Measurements from ENCODE around the gene RPSA.
"Not testable (repeated sequence)": the region's sequence is repeated elsewhere in the genome, so short reads cannot be mapped to it uniquely, and the experiment has no call there.

The RPSA gene

DNA sequence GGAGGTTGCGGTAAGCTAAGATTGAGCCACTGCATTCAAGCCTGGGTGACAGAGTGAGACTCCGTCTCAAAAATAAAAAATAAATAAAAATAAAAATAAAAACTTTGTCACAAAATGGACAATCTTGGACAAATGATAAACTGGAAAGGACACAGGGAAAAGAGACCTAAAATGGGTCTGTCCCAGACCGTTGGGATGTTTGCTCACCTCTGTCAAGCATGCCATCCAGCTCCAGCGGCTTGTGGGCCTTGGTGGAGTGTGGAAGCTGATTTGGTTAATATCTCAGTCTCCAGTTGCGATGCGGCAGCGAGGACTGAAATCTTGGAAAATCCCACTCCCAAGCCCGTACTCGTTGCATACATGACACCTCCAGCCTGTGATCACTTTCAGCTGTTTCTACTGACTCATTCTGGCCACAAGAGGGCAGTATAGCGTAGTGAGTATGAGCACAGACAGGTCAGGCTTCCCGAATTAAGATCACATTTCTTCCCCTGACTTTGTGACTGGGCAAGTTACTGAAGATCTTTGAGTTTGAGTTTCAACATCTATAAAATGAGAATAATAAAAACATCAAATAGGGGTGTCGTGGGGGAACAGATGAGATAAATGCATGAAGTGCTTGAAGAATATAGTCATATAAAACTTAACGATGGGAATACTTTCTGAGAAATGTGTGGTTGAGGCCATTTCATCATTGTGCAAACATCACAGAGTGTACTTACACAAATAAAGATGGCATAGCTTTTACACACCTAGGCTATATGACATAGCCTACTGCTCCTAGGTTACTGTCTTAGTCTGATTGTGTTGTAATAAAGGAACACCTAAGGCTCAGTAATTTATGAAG lies 41.3 kb downstream of the RPSA start:
- Histone ChIP-seq H3K9ac (no peak overlapping the region), H3K27me3 (ENCODE audit: control insufficient read depth, insufficient read depth, low read length) (no peaks in the 10 kb centered on the region), H3K4me1 (peaks cover 48% of the 10 kb centered on the region), H2AFZ (peak overlapping the region; percentile 69), H3K4me3 (ENCODE audit: low read depth, low read length) (no peak overlapping the region), H3K36me3 (ENCODE audit: control insufficient read depth, insufficient read depth, low read length) (no peaks in the 10 kb centered on the region), H3K27ac (peak overlapping the region; percentile 86), H3K4me2 (ENCODE audit: low read length) (peak overlapping the region; percentile 21), H3K9me3 (ENCODE audit: control insufficient read depth, low read length) (no peaks in the 10 kb centered on the region), H3K79me2 (no peaks in the 10 kb centered on the region)
- TF ChIP-seq, protein P1, sequence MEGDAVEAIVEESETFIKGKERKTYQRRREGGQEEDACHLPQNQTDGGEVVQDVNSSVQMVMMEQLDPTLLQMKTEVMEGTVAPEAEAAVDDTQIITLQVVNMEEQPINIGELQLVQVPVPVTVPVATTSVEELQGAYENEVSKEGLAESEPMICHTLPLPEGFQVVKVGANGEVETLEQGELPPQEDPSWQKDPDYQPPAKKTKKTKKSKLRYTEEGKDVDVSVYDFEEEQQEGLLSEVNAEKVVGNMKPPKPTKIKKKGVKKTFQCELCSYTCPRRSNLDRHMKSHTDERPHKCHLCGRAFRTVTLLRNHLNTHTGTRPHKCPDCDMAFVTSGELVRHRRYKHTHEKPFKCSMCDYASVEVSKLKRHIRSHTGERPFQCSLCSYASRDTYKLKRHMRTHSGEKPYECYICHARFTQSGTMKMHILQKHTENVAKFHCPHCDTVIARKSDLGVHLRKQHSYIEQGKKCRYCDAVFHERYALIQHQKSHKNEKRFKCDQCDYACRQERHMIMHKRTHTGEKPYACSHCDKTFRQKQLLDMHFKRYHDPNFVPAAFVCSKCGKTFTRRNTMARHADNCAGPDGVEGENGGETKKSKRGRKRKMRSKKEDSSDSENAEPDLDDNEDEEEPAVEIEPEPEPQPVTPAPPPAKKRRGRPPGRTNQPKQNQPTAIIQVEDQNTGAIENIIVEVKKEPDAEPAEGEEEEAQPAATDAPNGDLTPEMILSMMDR (IDR thresholded peaks at IDR 0.05), result peak; percentile 93

- Histone ChIP-seq H2AFZ (peak overlapping the region; percentile 69), H3K4me3 (ENCODE audit: low read depth, low read length) (no peak overlapping the region), H3K27me3 (ENCODE audit: control insufficient read depth, insufficient read depth, low read length) (no peaks in the 10 kb centered on the region), H3K79me2 (no peaks in the 10 kb centered on the region), H3K4me1 (peaks cover 43% of the 10 kb centered on the region), H3K36me3 (ENCODE audit: control insufficient read depth, insufficient read depth, low read length) (no peaks in the 10 kb centered on the region), H3K27ac (peak overlapping the region; percentile 86), H3K4me2 (ENCODE audit: low read length) (peak overlapping the region; percentile 25), H3K9ac (no peak overlapping the region), H3K9me3 (ENCODE audit: control insufficient read depth, low read length) (no peaks in the 10 kb centered on the region)
- TF ChIP-seq, protein P1 (IDR thresholded peaks at IDR 0.05), result no peak
Measured at GRCh38 chr3:39448506-39449233, 42.1 kb downstream of the RPSA start.

- Histone ChIP-seq H3K27ac (peak overlapping the region; percentile 86), H3K4me3 (ENCODE audit: low read depth, low read length) (no peak overlapping the region), H3K36me3 (ENCODE audit: control insufficient read depth, insufficient read depth, low read length) (no peaks in the 10 kb centered on the region), H3K9me3 (ENCODE audit: control insufficient read depth, low read length) (no peaks in the 10 kb centered on the region), H3K27me3 (ENCODE audit: control insufficient read depth, insufficient read depth, low read length) (no peaks in the 10 kb centered on the region), H3K4me2 (ENCODE audit: low read length) (no peak overlapping the region), H3K79me2 (no peaks in the 10 kb centered on the region), H3K4me1 (peaks cover 32% of the 10 kb centered on the region), H2AFZ (no peak overlapping the region), H3K9ac (no peak overlapping the region)
- TF ChIP-seq, protein P1 (IDR thresholded peaks at IDR 0.05), result no peak
Measured at GRCh38 chr3:39449796-39450195, 43.3 kb downstream of the RPSA start.

DNA sequence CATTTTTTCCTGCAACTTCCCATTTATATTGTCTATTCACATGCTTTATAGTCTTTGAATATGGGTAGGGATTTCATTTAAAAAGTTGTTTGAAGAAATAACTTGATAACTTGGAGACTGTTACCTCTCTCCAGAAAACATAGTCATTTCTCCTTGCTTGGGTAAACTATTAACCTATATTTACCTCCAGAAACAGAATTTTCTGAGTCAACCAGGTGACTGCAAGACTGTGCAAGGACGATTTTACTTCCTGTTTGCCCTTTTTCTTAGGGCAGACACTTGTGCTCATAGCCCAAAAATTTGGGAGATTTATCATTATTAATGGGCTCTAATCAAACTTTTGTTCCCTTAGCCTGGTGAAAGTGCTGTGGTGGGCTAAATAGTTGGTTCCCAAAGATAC lies 46.6 kb downstream of the RPSA start:
- Histone ChIP-seq H3K79me2 (no peaks in the 10 kb centered on the region), H3K9me3 (ENCODE audit: control insufficient read depth, low read length) (no peaks in the 10 kb centered on the region), H3K27me3 (ENCODE audit: control insufficient read depth, insufficient read depth, low read length) (no peaks in the 10 kb centered on the region), H3K4me2 (ENCODE audit: low read length) (no peak overlapping the region), H3K36me3 (ENCODE audit: control insufficient read depth, insufficient read depth, low read length) (no peaks in the 10 kb centered on the region), H2AFZ (no peak overlapping the region), H3K4me1 (peaks cover 16% of the 10 kb centered on the region), H3K9ac (no peak overlapping the region), H3K4me3 (ENCODE audit: low read depth, low read length) (no peak overlapping the region), H3K27ac (no peak overlapping the region)
- TF ChIP-seq, protein P1 (IDR thresholded peaks at IDR 0.05), result no peak

GRCh38 chr3:39453872-39454271 lies 47.4 kb downstream of the RPSA start:
- not testable (repeated sequence) for H3K36me3 ChIP-seq (ENCODE audit: control insufficient read depth, insufficient read depth, low read length); H3K4me2 ChIP-seq (ENCODE audit: low read length); H2AFZ ChIP-seq; H3K27ac ChIP-seq; H3K9me3 ChIP-seq (ENCODE audit: control insufficient read depth, low read length); H3K27me3 ChIP-seq (ENCODE audit: control insufficient read depth, insufficient read depth, low read length); H3K9ac ChIP-seq; H3K4me1 ChIP-seq; H3K4me3 ChIP-seq (ENCODE audit: low read depth, low read length); H3K79me2 ChIP-seq
